Bronchial epithelial cell (primary cell): ENCODE measurements around the gene HCFC1R1. TPM values are rescaled to one million over a fixed set of nuclear protein-coding genes. Genes with fewer than 3 reads are reported as not detected.
A peak's percentile ranks its signal among the peaks of the same experiment; 100 is the strongest.
"Not testable (repeated sequence)": the region's sequence is repeated elsewhere in the genome, so short reads cannot be mapped to it uniquely, and the experiment has no call there.

ENCODE experiments used
- DNase-seq: peaks from one replicate; pipeline ENCODE4 v3.0.0-alpha.2; 2010; ENCODE audit warnings: low read depth
- FAIRE-seq: peaks from 2 replicates; lab custom pipeline; 2011; peaks lifted over from hg19 to GRCh38; lab: Jason Lieb, UNC
- H3K27me3 ChIP-seq: 2 replicates; pipeline ENCODE4 v1.5.1; 2011; ENCODE audit warnings: low read length; ENCODE audit not compliant: control insufficient read depth, insufficient read depth
- H3K36me3 ChIP-seq: 2 replicates; pipeline ENCODE4 v1.5.1; 2011; ENCODE audit warnings: low read length; ENCODE audit not compliant: control insufficient read depth, insufficient read depth
- H3K4me3 ChIP-seq: 2 replicates; pipeline ENCODE4 v1.5.1; 2011; ENCODE audit warnings: mild to moderate bottlenecking, low read depth, low read length, control low read depth
- CTCF ChIP-seq: IDR thresholded peaks from 2 replicates; pipeline ENCODE4 v1.5.1; 2011; ENCODE audit warnings: mild to moderate bottlenecking, moderate library complexity, low read length, control low read depth, inconsistent platforms; ENCODE audit not compliant: insufficient read depth, severe bottlenecking
- total RNA-seq: library from RNA; depleted of rRNA; stranded (reverse); fragments of >200 nt; gene quantifications from 2 replicates; pipeline ENCODE4 v1.2.1, GENCODE V29; 2014

The HCFC1R1 gene
- total RNA-seq, 1 donor from 2014 or later: 1.1 TPM

GRCh38 chr16:3057181-3058138 is 33.7 kb upstream of the HCFC1R1 start:
- Histone ChIP-seq H3K4me3 (peak overlapping the region; percentile 93), H3K36me3 (no peaks in the 10 kb centered on the region), H3K27me3 (no peaks in the 10 kb centered on the region)
- no peak for FAIRE-seq
- no peak for TF ChIP-seq CTCF
- no peak for DNase-seq

GRCh38 chr16:3056336-3057180 is 32.8 kb upstream of the HCFC1R1 start:
- DNase-seq (no peak), FAIRE-seq (no peak)
- H3K27me3 ChIP-seq: no peaks in the 10 kb centered on the region
- H3K4me3 ChIP-seq: no peak overlapping the region
- no peak for TF ChIP-seq CTCF
- H3K36me3 ChIP-seq: no peaks in the 10 kb centered on the region

GRCh38 chr16:3055734-3056115 is 32.0 kb upstream of the HCFC1R1 start:
- not testable (repeated sequence) for H3K36me3 ChIP-seq, FAIRE-seq, H3K27me3 ChIP-seq, DNase-seq, H3K4me3 ChIP-seq

DNA sequence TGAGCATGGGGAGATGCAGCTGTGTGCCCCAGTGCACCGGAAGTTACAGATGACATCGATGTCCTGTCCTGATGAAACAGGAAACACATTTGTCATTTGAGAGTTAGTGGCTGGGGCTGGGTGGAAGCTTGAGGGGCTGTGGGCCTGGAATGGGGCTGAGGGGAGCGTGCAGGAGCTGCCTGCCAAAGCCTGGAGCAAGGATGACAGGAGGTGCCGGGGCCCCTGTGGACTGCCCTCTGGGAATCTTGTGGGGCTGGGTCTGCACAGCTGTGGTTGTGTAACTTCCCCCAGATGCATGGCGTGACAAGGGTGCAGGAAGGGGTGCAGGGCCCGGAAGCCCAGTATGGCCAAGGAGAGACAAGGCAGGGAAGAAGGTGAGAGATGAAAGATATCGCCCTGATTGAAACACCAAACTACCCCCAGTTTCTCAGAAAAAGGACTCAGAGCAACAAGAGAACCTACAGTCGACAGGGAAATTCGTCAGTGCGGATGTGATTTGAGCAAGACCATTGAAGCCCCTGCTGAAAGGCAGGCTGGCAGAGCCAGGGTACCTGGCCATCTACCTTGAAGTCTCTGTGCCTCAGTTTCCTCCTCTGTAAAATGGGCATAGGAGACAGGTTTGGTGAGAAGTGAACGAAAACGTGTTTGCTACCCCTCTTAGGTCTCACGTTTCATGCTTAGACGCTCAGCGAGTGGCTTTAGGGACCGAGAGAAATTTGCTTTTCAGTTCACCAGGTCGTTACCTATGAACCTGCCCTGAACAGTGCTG is 31.4 kb upstream of the HCFC1R1 start:
- Histone ChIP-seq H3K36me3 (no peaks in the 10 kb centered on the region), H3K4me3 (no peak overlapping the region), H3K27me3 (no peaks in the 10 kb centered on the region)
- FAIRE-seq (no peak), DNase-seq (no peak)
- TF ChIP-seq CTCF: no peak

GRCh38 chr16:3053330-3053710 is 29.6 kb upstream of the HCFC1R1 start:
- DNase-seq, H3K36me3 ChIP-seq, H3K27me3 ChIP-seq, H3K4me3 ChIP-seq: not testable (repeated sequence)
- FAIRE-seq: peak; percentile 86

DNA sequence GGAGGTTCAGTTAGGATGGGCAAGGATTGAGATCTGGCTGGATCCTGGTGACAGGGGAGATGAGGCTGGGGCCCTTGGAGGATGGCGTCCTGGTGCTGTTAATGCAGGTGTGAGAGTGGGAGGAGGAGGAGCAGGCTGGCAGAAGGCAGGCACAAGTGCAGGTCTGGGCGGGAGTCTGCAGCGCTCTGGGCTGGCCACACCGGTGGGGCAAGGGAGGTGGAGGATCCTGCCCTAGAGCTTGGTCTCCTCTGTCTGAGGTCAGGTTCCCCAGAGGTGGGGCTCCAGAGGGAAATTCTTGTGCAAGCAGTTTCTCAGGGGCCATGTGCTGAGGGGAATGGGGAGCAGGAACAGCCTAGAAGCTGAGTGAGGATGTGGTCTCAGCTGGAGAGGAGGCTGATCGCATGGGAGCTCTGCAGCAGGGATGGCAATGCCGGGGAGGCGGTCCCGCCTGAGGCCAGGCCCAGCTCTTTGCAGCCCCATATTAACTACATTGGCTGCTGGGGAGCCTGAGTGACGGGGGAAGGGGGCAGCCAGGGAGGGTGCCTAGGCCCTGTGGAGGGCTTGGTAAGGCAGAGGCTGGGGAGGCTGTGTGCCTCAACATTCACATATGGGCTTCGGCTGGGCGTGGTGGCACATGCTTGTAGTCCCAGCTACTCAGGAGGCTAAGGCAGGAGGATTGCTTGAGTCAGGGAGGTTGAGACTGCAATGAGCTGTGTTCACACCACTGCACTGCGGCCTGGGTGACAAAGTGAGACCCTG is 29.0 kb upstream of the HCFC1R1 start:
- H3K4me3 ChIP-seq, H3K36me3 ChIP-seq, H3K27me3 ChIP-seq, DNase-seq: not testable (repeated sequence)
- FAIRE-seq: peak; percentile 66
